Limb (tissue), 2 donors: ENCODE measurements around the gene AVPI1.
"Not testable (repeated sequence)": the region's sequence is repeated elsewhere in the genome, so short reads cannot be mapped to it uniquely, and the experiment has no call there.

ENCODE experiments used
- DNase-seq, 2 donors: peaks; one replicate each; pipeline ENCODE4 v3.0.0-alpha.2; 2016; ENCODE audit errors: extremely low spot score in 2 of 2

The AVPI1 gene

DNA sequence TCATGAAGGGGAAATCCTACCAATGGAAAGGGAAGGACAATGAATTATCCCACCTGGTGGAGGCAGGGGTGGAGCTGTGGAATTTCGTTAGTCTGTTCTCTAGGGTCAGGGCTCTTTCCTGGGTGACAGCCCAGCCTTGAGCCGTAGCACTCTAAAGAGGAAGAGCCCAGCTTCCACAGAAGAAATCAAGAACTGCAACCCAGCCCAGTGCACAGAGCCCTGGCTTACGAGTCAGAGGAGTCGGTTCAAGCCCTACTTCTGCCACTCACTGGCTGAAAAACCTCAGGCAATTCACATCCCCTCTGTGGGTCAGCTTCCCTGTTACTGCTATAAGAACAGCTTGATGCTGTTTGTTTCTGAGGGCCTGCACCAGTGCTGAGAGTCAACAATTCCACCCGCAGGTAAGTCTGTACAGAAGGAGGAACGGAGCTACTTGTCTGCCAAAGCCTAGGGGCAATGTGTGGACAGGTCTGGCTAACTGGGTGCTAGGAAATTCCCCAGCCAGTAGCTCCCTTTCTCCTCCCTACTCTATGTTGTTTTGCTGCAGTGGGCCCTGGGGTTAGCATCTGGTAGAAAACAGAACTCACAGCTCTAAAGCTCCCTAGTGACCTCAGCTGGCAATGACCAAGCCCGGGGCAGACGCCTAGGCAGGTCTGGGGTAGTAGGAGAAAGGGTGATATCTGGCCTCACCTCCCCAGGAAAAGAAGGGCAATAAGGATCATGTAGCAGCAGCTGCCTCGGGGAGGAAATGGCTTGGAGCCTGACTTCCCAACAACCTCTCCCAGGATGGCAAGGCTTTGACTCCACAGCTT, 3.3 kb downstream of the AVPI1 start:
- no peak for DNase-seq

DNA sequence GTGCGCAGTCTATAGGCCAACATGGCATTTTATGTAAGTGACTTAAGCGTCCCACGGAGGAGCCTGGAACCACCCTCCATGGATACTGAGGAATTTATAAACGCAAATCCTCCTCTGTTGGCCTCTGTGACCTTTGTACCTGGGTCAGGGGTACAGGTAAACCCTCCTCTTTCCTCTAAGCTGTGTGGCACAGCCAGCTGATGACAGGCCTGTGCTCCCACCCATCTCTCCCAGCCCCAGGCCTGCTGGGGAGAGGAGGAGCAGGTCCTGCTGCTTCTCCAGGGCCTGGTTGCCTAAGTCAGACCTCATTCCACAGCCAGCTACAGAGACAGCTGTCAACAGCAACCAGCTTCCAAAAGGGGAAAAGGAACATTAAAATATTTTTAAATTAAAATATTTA, 5.0 kb downstream of the AVPI1 start:
- no peak for DNase-seq

DNA sequence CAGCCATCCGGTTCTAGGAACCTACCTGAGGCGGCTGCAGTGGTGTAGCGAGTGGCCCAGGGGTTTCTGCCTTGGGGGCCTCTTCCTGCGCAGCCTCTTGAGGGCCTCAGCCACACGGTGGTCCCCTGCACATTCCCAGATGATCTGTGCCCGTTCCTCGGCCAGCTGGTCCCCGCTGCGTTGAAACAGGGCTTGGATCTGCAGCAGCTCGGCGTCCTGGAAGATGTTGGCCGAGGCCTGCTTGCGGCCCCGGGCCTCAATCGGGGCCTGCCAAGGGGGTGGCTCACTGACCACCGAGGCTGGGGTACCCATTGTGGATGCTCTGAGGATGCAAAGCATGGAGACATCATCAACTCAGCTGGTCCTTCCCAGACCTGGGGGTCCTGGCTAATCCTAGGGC, 7.4 kb downstream of the AVPI1 start:
- DNase-seq: no peak

DNA sequence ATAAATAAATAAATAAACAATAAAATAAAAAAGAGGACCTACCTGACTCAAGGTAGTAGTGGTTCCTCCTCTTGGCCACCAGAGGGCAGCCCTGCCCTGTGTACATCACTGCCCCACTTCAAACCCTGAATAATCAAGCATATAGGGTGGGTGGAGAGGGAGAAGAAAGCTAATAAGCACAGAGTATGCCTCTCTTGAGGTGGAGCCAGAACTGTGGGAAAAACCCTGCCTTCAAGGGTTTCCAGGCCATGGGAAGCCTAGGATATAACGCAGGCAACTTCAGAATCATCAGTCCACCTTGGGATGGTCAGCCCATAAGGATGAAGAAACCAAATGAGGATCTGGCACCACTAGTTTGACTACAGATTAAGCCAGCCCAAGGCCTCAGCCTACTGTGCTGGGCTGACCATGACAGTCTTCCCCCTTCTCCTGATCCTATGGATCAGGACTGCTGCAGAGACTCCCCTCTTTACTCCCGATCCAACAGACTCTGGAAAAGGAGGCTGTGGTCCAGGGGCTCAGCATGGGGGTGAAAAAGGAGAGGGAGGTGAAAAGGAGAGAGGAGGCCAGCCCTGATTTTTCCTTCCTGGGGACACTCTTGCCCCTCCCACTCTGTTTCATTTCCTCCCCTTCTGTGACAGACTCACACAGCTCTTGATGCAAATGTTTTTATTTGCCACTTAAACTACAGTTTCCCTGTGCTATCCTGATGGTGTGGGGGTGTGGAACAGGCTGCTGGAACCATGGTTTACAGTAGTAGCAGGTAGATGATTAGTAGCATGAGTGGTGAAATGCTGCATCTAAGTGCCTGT, 10.1 kb downstream of the AVPI1 start:
- DNase-seq: peak; percentile 40 to 54

DNA sequence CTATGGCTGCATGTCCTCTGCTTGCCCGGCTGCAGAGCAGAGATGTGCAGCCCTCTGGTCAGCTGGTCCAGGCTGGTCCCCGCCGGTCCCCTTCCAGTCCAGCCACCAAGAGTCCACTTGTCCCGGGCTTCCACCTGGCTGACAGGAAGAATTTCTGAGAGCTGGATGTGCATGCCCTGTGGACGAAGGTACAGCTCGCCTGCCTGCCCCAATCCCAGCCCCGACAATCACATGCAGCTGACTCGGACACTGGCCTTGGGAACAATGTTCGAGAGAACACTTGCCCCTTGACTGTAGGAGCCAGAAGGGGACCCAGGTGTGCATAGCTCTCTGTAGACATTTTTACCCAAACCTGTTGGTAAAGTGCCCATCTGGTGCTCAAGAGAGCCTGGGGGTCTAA, 11.8 kb downstream of the AVPI1 start:
- DNase-seq: no peak

DNA sequence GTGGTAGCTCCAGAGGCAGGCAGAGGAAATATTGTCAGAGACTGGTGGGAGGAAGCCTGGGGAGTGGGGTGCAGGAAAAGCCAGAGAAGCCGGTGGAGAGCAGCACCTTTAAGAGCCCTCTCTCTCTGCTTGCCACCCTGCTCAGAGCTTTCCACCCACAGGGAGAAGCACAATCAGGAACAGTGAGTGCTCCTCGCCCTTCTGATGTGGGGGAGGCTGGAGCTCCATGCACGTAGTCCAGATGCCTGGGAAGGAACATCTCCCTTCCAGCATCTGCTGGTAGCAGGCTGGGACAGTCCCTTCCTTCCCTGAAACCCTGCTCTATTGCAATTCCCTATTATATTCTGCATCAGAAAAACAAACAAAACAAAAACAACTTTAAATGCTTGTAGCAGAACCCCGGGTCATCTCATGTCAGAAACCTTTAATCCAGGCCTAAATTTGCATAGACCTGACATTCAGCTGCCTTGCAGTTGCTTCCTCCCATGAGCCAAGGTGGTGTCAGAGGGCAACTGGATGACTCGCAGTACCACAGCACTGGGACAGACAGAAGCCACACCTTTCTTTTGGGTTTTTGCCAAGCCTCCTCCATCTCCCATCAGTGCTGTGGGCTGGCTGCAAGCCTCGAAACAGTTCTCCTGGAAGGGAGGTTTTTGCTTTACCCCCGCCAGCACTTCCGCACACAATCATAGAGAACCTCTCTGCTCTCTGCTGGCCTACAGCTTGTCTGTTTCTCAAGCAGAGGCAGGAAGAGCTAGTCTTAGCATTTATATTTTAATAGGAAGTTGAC, 13.1 kb downstream of the AVPI1 start:
- DNase-seq: no peak

DNA sequence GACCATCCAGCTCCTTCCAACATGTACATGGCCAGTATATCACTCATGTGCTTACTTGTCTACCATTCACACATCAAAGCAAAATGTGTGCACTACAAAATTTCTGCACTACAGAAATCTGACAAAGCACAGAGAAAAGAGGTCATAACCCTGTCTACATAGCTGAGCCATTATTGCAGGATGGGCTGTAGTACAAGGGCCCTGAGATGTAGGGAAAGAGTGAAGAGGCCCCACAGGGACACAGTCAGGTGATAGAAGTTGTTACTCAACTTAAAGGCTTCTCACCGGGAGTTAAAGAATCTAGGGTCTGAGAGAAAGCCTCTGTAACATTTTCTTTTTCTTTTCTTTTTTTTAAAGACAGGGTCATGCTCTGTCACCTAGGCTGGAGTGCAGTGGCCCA, 17.5 kb downstream of the AVPI1 start:
- DNase-seq: no peak

DNA sequence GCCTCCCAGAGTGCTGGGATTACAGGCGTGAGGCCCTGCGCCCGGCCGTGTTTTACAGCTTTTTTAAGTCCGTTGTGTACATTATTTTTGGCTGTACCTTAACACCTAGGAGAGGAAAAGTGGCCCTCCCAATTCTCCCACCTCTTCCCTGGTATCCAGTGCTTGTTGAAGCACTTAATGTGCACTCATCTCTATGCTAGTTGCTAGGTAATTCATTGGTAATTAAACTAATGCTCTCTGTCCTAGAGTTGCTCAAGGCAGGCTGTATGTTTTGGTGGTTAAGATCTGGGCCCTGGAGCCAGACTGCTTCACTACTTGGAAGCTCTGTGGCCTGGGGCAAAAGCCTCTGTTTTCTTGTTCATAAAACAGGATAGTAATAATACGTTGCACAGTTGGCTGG, 19.6 kb downstream of the AVPI1 start:
- DNase-seq: no peak

DNA sequence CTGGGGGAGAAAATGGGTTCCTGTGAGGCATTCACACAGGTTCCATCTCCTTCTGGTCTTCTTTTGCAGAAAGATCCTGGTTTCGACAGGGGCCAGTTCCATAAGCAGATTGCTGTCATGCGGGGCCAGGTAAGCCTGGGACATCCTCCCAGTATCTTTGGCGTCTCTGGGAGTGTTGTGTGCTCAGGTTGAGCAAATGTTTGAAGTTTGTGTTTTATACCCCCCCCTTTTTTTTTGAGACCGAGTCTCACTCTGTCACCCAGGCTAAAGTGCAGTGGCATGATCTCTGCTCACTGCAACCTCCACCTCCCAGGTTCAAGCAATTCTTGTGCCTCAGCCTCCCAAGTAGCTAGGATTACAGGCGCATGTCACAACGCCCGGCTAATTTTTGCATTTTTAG, 20.0 kb downstream of the AVPI1 start:
- no peak for DNase-seq

DNA sequence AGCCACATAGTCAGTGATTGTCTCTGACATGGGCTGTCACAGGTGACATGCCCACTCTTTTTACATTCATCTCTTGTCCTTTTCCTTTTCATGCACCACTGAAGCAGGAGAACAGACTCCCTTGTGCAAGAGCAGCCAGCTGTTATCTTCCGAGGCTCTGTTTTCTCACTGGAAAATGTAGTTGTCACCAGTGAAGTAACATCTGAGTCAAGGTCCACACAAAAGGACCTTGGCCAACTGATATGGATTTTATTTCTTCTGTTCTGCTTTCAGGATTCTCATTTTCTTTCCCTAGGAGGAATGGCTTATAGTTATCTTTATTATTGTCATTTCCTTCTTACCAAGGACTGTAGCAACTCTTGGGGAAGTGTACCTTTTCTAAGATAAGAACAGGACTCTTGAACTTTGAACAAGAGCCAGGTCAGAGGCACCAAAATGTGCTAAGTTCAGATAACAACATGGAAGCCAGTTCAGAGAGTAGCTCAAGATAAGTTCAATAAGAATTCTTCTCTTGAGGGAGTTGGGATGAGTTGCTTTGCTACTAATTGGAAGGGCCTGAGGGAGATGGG, 22.7 kb downstream of the AVPI1 start:
- no peak for DNase-seq

DNA sequence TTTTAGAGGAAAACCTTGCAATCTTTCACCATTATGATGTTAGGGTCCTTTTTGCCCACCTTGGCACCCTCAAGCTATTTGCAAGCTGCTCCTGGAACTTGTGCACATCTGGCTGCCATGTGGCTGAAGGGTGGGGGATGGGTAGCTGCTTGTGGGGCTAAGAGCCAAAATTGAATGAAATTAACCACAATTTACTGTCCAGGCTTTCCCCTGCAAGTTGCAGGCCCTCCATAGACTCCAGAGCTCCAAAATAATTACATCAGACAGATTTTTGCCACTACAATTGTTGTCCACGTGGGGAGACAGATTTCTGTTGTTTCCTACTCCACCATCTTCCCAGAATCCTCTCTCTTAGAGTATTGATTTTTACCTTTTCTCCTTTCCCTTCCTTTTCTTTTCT, 27.5 kb downstream of the AVPI1 start:
- DNase-seq: peak in 1 of 2 donors; percentile 54

DNA sequence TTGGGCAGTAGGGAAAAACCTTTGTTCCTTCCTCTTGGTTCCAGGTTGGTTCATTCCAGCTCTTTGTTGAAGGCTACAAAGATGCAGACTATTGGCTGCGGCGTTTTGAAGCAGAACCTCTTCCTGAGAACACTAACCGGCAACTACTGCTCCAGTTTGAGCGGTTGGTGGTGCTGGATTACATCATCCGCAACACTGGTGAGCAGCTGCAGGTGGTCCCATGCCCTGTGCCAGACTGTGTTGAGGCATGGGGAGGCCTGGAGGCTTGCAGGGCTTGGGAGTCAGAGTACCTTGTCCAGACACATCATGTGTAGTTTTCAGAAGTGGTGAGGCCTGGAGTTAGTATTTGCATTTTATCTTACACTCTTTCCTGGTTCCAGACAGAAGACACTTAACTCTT, 30.3 kb downstream of the AVPI1 start:
- DNase-seq: no peak

DNA sequence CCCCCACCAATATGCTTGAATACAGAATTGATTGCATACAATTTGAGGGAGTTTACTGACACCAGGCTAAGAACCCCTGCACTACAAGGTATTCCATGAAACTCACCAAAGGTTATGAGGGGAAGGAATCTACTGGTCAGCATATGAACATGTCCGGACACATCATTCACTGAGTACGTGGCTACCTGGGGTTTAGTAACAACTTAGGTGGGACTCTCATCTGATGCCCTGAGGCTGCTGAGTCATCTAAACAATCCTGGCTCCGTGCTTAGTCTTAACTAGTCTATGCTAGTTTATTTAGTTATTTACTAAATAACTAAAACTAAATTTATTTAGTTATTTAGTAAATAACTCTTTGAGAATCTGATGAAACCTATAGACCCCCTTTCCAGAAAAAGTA, 35.3 kb downstream of the AVPI1 start:
- no peak for DNase-seq

DNA sequence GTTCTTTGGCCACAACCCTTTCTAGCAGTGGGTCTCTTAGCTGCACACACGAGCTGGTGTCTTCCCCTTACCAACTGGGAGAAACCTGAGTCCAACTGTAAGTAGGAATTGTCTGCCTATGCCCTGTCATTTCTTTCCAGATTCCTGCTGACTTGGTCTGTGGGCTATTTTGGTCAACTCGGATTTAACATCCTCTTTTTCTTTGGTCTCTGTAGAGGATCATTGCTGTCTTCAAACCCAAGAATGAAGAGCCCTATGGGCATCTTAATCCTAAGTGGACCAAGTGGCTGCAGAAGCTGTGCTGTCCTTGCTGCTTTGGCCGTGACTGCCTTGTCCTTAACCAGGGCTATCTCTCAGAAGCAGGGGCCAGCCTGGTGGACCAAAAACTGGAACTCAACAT, 36.3 kb downstream of the AVPI1 start:
- DNase-seq: no peak

DNA sequence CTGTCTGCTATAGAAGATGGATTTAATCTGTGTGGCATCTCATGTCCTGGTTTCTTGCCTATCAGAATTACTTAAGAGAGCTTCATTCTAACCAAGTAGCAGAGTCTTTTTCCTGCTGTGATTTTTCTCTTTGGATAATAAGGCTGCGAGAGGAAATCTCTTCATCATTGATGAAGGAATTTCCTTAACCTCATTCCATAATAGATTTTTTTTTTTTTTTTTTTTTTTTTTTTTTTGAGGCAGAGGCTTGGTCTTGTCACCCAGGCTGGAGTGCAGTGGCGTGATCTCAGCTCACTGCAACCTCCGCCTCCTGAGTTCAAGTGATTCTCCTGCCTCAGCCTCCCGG, 37.7 kb downstream of the AVPI1 start:
- DNase-seq: not testable (repeated sequence)

DNA sequence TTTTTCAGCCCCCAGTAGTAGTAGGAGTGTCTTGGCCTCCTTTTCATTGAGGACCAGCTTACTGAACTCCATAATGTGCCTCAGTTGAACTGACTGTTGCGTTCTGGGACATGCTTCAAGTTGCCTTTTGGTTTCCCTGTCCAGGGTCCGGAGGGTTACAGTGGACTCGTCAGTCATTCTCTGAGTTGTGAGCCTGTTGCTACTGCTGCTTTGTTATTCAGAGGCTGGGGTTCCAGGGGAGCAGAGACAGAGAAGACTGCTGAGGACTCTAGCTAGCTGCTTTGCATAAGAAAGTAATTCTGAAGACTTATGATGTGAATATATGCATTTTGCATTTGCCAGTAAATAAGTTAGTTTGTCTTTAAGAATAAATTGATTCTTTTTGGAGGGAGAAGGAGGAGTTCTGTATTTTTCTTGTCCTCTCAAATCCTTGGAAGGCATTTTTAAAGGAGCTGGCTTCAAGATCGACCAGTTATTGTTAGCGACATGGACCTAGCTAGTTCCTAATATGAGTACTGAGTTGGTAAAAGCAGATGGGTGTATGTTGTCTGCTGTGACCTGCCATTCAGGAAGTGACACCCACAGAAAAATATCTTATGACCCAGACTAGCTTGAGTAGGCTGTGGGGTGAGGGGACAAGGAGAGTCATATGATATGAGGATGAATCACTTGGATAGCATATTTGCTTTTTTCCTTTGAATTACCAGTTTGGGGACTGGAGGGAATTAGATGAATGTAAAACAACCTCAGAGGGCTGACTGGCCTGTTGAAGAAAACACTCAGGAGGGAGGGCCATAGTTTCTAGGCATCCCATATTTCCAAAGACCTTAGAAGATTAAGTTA, 38.3 kb downstream of the AVPI1 start:
- no peak for DNase-seq

DNA sequence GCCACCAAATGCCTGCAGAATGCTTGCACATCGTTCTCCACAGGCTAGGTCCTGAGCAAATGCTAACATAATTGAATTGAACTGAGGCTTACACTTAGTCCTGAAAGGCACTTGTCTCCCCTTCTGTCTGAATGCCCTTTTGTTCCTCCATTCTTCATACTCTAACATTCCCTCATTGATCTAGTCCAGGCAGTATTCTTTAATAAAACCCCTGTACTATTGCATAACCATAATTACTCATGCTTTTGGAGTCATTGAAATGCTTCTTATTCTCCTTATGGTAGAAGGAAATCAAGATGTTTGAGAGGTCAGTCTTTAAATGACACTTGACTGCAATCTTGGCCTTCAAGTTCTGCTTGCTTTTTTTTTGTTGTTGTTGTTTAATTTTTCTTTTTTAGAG, 39.5 kb downstream of the AVPI1 start:
- DNase-seq: no peak

DNA sequence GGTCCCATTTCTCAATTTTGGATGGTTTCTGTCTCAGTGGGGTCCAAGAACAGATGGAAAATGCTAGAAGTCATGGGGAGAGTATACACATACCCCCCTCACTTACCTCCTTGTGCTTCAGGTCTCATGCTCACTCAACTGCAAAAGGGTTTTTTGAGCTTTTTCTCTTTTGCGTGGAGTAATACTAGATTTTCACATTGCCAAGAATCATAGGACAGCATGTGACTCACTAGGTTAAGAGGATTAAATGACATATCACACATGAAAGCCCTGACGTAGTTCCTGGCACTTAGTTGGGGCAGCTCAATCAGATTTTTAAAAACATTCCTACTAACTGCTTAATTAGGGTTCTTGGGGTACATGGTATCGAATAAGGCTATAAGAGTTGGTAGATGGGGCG, 42.1 kb downstream of the AVPI1 start:
- DNase-seq: no peak

DNA sequence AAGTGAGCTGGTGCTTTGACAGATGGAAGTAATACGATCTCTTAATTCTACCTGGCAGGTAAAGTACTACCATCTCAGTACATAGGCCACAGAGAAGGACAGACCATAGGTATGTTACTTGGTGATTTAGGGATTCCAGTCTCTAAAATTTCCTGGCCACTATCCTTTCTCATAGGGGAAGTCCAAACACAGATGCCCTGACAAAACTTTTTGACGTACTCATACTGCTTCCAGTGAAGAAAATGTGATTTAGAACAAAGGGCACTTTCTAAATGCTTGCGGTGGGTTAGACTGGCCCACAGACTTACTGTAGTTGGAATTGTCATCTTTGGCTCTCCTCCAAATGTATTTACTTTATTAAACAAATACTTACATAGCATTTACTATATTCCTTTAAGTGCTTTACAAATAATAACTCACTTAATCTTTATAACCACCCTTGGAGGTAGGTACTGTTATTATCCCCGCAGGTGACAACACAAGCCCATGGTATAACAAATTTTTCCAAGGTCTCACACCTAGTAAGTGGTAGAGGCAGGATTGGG, 43.5 kb downstream of the AVPI1 start:
- DNase-seq: no peak

DNA sequence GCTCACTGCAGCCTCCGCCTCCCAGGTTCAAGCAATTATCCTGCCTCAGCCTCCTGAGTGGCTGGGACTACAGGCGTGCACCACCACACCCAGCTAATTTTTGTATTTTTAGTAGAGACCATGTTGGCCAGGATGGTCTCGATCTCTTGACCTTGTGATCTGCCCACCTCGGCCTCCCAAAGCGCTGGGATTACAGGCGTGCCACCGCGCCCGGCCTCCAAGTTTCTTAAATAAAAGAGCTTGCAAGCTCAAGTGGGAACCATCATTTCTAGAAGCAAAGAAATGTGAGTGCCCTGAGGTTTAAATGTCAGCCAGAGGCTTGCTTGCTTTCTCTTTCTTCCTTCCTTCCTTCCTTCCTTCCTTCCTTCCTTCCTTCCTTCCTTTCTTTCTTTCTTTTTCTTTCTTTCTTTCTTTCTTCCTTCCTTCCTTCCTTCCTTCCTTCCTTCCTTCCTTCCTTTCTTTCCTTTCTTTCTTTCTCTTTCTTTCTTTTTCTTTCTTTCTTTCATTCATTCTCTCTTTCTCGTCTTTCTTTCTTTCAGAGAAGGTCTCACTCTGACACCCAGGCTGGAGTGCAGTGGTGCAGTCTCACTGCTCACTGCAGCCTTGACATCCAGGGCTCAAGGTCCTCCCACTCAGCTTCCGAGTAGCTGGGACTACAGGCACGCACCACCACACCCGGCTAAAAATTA, 44.4 kb downstream of the AVPI1 start:
- DNase-seq: not testable (repeated sequence)
